ENCODE results near the gene ZNF80.

DNA sequence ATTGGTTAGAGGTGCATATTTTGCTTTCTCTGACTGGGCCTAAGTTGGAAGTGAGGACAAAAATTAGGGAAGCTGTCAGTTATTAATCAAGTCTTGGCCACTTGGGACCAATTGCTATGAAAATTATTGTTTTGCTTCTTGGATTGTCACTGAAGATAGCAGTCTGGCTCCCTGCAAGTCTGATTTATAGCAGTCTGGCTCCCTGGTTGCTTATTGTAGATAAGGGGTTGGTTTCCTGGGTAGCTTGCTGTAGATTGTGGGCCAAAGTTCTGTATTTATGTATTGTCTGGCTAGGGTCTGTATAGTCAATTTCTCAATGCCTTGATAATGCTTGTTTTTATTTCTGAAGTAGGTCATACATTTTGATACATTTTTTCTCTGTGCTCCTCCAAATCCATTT lies 45.2 kb downstream of the ZNF80 start:
- TF ChIP-seq, protein P1, sequence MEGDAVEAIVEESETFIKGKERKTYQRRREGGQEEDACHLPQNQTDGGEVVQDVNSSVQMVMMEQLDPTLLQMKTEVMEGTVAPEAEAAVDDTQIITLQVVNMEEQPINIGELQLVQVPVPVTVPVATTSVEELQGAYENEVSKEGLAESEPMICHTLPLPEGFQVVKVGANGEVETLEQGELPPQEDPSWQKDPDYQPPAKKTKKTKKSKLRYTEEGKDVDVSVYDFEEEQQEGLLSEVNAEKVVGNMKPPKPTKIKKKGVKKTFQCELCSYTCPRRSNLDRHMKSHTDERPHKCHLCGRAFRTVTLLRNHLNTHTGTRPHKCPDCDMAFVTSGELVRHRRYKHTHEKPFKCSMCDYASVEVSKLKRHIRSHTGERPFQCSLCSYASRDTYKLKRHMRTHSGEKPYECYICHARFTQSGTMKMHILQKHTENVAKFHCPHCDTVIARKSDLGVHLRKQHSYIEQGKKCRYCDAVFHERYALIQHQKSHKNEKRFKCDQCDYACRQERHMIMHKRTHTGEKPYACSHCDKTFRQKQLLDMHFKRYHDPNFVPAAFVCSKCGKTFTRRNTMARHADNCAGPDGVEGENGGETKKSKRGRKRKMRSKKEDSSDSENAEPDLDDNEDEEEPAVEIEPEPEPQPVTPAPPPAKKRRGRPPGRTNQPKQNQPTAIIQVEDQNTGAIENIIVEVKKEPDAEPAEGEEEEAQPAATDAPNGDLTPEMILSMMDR (IDR thresholded peaks at IDR 0.05; ENCODE audit: low read length): no peak
- TF ChIP-seq EZH2 (optimal IDR thresholded peaks at IDR 0.05; ENCODE audit: low read depth, low read length) (no peak), EZH2phosphoT487 (IDR thresholded peaks at IDR 0.05; ENCODE audit: low read length) (no peak)

Data from MM.1S (cell line).